NK-92 (cell line): ENCODE results near the gene HSPB1.
"Not testable (repeated sequence)": the region's sequence is repeated elsewhere in the genome, so short reads cannot be mapped to it uniquely, and the experiment has no call there.

Experiments used
- DNase-seq: peaks from one replicate; lab custom pipeline; 2025; ENCODE audit not compliant: unreplicated experiment; lab: John Stamatoyannopoulos, UW

HSPB1 gene

DNA sequence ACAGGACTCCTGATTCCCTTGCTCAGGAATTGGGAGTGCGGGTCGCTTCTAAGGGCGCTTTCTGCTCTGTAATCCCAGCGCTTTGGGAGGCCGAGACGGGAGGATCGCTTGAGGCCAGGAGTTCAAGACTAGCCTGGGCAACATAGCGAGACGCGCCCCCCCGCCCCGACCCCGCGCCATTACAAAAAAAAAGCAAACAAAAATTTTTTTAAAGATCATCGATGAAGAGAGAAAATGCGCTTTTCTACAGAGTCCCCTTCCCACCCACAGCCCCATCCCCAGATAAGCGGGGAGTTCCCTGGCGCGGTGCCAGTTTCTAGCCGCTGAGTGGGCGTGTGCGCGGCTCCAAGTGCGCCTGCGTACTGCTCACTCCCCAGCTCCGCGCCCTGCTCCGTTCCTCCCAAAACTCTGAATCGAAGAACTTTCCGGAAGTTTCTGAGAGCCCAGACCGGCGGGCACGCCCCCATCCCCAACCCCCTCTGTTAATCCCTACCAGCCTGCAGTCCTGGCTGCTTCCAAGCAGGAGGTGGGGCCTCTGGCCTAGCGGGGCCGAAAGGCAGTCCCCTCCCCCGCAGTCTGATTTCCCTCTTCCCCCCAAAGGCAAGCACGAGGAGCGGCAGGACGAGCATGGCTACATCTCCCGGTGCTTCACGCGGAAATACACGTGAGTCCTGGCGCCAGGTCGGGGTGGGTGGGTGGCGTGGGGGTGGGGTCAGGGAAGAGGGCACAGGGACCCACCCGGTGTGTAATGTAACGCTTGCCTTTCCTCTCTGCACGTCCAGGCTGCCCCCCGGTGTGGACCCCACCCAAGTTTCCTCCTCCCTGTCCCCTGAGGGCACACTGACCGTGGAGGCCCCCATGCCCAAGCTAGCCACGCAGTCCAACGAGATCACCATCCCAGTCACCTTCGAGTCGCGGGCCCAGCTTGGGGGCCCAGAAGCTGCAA is 1.0 kb downstream of the HSPB1 start:
- no peak for DNase-seq

DNA sequence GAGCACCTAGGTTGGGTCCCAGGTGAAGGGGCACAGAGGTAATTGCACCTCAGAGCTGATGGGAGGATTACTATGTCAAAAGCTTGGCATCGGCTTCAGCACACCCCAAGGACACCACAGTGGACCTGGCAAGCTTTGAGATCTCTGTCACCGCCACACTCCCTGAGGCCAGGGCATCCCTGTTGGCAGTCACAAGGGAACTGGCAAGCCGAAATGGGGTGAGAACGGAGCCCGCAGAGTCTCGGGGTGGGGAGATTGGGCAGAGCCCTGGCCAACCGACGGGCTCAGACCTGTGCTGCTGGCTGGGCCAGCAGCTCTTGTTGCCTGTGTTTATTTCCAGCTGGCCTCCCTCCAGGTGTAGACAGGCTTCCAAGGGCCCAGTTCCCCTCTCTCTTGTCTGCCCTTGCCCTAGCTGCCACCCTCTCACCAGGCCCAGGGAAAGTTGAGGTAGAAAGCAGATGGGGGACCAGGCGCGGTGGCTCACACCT is 2.5 kb downstream of the HSPB1 start:
- no peak for DNase-seq

DNA sequence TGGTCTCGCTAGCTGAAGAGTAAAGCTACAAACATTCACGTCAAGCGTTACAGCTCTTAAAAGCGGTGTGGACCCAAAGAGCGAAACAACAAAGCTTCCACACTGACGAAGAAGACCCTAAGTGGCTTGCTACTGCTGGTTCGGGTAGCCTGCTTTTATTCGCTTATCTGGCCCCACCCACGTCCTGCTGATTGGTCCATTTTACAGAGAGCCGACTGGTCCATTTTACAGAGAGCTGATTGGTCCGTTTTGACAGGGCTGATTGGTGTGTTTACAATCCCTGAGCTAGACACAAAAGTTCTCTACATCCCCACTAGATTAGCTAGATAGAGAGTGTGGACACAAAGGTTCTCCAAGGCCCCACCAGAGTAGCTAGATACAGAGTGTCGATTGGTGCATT is 6.4 kb downstream of the HSPB1 start:
- not testable (repeated sequence) for DNase-seq

DNA sequence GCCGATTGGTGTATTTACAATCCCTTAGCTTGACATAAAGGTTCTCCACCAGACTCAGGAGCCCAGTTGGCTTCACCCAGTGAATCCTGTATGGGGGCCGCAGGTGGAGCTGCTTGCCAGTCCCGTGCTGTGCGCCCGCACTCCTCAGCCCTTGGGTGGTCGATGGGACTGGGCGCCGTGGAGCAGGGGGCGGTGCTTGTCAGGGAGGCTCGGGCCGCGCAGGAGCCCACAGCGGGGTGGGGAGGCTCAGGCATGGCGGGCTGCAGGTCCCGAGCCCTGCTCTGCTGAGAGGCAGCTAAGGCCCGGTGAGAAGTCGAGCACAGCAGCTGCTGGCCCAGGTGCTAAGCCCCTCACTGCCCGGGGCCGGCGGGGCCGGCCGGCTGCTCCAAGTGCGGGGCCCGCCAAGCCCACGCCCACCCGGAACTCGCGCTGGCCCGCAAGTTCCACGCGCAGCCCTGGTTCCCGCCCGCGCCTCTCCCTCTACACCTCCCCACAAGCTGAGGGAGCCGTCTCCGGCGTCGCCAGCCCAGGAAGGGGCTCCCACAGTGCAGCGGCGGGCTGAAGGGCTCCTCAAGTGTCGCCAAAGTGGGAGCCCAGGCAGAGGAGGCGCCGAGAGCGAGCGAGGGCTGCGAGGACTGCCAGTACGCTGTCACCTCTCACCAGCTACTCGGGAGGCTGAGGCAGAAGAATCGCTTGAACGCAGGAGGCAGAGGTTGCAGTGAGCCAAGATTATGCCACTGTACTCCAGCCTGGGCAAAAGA is 7.0 kb downstream of the HSPB1 start:
- DNase-seq, result not testable (repeated sequence)

DNA sequence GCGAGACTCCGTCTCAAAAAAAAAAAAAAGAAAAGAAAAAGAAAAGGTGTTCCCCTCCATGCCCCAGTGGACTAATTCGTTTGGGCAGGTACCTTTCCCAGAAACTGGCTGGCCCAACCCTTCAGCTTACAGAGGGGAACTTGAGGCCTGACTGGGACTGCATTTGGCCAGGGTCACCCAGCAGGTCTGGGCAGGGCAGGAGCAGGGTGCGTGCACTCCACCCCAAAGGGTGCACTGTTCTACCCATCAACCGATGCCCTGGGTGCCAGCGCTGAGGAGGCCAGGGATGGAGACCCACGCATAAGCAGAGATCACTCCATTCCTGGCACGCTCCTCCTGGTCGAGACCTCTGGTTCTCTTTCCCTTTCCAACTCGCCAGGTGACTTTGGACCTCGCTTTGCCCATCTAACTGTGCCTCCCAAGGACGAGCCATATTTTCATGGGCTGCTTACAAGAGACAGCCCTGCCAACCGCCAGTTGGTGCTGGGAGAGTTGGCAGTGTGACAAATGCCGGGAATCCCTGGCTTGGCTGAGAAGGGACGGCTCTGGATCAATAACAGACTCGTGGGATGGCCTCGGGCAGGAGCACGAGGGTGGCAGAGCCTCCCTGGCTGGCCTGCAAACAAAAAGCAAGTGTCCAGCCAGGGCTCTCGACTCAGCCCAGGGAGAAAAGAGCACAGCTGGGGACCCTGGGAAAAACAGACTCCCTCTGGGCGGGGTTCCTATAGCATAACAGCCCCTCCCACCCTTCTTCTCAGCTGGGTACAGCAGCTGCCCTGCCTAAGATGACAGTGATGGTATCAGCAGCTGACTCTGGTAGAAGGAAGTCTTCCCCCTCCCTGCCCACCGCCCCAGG is 7.9 kb downstream of the HSPB1 start:
- no peak for DNase-seq

DNA sequence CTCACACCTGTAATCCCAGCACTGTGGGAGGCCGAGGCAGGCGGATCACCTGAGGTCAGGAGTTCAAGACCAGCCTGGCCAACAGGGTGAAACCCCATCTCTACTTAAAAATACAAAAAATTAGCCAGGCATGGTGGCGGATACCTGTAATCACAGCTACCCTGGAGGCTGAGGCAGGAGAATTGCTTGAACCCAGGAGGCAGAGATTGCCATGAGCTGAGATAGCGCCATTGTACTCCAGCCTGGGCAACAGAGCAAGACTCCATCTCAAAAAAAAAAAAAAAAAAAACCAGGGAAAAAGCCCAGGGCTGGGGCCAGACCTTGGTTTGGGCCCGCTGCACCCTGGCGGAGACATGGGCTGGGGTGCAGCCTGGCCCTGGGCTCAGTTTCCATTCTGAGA is 9.4 kb downstream of the HSPB1 start:
- DNase-seq, result not testable (repeated sequence)

DNA sequence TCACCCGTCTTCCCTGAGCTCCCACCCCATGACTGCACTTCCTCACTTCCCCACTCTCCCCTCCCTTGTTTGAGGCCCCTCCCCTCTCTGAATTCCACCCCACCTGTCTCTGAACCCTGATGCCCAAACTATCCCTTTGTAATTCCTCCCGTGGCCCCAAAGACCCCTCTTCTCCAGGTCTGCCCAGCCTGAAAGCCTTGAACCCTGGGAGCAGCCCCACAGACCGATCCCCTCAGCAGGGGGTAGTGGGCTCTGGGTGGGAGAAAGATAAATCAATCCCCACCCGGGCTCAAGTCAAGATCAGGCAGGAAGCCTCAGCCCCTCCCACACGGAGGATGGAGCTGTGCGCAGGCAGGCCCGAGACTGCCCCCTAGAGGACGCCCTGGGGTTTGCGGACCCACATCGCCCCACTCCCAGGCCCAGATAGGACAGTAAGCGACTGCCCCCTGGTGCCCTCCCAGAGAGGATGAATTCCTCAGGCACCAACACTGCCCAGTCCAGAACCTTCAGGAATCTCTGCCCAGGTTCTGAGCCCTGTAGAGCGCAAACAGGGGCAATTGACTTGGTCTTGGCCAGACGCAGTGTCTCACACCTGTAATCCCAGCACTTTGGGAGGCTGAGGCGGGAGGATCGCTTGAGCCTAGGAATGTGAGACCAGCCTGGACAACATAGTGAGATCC is 11.7 kb downstream of the HSPB1 start:
- peak; percentile 56 for DNase-seq

DNA sequence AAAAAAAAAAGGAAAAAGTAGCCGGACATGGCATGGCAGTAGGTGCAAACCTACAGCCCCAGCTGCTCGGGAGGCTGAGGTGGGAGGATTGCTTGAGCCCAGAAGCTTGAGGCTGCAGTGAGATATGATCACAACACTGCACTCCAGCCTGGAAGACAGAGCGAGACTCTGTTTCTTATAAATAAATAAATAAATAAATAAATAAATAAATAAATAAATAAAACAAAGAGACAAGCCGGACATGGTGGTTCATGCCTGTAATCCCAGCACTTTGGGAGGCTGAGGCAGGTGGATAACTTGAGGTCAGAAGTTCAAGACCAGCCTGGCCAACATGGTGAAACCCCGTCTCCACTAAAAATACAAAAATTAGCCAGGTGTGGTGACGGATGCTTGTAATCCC is 12.3 kb downstream of the HSPB1 start:
- not testable (repeated sequence) for DNase-seq

DNA sequence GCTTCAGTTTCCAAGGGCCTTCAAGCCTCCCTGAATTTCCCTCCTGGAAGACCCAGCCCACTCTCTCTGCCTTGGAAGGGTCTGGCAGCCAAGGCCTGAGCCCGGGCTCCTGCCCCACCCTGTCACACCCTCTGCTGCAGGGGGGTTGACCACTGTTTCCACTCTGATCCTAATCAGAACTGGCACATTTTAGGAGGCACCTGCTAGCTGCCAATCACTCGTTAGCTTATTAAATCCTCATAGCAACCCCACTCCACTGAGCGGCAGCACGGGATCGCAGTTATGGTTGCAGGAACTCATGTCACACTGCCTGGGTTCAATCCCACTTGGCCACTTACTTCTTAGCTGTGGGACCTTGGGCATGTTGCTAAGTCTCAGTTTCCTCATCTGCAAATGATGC is 12.9 kb downstream of the HSPB1 start:
- DNase-seq, result no peak

DNA sequence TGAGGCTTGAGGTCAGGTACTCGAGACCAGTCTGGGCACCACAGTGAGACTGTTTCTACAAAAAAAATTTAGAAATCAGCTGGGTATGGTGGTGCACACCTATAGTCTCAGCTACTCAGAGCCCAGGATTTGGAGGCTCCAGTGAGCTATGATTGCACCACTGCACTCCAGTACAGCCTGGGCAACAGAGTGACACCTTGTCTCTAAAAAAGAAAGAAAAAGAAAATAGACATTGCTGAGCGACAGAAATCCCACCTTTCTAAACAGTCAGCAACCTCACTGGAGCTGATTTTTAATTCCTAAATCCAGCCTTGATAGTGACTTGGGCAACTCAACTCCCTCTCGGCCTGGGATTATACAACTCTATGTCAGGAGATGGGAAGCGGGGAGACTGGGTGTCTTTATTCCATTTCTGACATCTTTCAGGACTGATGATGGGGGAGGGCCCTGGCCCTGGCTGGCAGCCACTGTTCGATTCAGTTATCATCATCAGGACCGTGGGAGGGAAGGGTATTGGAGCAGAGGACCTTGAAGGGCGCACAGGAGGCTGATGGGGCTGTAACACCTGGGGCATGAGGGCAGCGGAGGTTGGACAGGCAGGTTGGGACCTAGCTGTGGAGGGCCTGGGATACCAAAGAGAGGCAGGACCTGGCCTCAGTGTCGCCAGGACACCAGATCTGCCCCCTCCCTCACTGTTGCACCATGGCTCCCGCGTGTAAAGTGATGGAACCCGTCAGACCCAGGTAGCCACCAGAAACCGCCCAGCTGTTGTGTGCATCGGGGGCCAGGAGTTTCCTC is 14.7 kb downstream of the HSPB1 start:
- no peak for DNase-seq

DNA sequence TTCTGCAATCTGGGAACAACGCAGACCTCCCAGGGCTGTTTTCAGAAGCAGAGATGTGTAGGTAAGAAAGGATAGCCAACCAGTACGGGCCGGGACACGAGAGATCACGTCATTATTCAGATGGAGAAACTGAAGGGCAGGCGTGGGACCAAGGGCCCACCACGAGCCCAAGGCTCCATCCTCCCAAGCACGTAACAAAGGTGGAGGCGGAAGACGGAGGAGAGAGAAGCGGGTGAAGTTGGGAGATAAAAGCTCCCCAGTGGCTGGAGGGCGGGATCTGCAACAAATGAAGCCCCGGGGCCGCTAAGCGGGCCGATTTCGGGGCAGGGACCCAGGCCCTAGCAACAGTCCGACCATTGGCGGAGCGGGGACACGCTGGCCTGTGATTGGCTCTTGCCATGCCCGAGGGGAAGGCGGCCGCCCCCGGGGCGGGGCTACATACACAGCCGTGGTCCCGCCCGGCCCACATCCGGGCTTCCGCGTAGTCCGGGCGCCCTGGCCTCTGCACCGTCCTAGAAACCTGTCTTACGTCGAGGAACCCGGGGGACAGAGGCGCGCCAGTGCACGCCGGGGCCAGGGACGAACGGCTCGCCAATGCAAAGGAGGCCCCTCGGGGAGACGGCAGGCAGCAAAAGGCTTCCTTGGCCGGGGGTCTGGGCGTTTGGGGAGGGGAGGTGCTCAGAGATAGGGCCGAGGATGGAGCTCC is 15.5 kb downstream of the HSPB1 start:
- DNase-seq, result peak; percentile 74

DNA sequence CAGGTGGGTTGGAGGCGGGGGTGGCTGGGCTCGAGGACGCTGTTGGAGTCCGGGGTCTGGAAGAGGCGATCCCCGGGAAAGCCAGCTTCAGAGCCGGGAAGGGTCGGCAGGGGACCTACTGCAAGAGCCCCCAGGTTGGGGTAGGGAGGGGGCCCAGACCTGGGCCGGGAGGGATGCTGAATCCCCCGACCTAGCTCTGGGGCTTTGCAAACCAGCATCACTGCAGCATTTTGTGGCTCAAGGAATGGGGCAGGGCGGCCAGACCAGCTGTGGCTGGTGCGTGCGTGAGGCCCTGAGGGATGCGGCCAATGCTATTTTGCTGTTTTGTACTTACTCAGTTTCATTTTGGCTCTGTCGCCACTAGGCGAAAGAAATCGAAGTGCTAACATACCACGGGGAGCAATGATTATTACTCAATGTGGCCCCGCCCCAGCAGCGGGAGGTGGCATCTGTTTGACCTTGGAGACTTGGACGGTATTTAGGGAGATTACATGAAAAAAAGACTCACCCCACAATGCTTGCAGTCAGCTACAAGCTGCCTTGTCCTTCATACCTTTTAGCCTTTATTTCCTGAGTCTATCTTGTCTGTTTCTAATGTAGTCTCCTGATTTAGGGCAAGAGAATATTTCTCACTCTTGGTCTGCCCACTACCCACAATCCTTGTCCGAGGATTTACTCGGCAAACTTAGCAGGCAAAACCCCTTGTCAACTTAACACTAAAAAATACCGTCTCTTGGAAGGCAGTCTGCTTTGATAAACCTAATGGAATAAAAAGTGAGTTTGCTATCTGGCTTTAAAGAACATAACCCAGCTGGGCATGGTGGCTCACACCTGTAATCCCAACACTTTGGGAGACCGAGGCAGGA is 16.2 kb downstream of the HSPB1 start:
- DNase-seq, result no peak

DNA sequence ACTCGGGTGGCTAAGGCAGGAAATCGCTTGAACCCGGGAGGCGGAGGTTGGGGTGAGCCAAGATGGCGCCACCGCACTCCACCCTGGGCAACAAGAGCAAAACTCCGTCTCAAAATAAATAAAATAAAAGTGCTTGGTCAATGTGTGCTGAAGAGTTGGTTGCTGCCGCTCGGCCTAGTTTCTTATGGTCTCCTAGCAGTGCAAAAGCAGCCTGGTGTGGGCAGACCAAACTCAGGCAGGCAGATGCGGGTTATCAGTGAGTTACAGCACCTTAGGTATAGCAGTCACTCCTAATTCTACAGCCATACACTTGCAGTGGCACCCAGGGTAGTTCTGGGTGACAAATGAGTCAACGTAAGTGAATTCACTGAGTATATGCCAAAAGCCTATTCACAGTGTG is 22.6 kb downstream of the HSPB1 start:
- no peak for DNase-seq

DNA sequence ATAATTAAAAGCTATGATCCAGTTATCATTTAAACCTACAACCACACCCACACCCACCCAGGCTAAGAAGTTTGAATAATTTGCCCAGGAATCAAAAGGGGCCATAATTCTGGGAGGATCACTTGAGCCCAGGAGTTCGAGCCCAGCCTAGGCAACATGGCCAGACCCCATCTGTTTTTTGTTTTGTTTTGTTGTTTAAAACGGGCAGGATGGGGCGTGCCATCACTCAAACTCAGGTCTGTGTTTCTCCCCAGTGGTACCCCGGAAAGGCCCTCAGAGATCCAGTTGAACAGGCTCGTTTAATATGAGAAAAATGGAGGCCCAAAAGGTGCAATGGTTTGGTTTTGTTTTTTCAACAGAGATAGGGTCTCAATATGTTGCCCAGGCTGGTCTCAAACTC is 23.3 kb downstream of the HSPB1 start:
- DNase-seq, result no peak

DNA sequence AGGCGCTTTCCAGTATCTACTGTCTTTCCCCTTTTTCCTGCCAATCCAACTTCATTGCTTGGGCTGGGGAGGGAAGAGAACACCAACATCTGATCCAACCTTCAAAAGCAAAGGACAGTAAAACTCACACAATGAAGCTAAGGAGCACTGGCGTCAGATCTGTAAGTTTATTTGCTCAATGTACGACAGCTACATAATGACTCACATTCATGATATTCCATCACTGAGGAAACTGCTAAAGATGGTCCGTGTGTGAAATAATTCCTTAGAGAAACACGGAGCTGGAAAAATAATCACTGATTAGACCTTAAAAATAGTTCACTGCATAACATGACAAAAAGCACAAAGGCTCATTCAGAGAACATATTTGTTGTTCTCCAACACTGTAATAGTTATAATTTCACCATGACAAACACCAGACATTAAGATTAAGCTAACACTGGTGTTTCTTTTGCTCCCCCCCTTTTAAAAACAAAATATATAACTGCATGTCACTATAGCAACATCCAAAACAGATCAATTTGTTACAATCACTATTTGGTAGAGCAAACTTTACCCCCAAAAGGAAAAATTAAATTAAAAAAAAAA is 24.3 kb downstream of the HSPB1 start:
- no peak for DNase-seq

DNA sequence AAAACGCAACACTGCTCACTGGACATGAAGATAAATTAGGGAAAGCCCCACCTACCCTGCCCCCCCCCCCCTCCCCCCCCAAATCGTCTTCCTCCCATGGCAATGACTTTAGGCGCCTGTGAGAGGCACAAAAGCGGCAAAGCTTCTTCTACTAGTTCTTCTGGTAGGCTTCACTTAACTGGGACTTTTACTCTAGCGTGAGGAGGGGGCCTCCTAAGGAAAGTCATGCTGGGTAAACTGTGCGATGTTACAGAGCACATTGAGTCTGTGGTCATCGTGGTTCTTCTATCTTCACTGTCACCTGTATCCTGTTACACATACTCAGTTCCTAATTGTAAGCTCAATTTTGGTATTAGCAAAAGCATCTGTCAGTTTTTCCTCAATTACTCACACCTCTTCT is 25.1 kb downstream of the HSPB1 start:
- no peak for DNase-seq

DNA sequence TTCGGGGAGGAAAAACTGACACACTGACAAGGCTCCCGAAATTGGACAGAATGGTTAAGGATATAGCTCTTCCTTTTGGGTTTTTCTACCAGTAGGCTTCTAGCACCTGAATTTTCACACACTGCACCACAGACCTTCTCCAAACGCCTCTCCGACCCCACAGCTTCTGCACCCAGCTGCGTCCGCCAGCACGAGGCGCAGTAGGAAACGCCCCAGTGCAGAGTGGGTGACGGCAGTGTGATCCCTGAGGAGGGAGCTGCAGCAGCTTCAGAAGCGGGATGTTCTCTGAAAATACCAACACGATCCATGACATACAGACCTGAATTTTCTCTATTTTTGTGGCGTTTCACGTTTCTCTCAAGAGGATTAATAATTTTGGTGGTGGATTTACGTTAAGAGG is 25.9 kb downstream of the HSPB1 start:
- DNase-seq, result no peak

DNA sequence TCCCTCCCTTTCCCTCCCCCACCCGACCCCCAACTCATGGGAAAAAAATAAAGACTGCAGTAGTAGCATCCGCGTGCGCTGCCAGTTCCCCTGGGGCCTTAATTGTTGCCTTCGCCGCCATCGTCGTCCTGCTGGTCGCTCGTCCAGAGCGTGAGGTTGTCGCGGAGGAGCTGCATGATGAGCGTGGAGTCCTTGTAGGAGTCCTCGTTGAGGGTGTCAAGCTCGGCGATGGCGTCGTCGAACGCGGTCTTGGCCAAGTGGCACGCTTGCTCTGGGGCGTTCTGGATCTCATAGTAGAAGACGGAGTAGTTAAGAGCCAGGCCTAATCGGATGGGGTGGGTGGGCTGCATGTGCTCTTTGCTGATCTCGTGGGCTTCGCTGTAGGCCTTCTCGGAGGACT is 27.0 kb downstream of the HSPB1 start:
- DNase-seq, result no peak
